NCI-H2171 treated with DMSO at 0.1 percent for 48 hours (cell line): ENCODE results near the gene PPP3CA.
"Not testable (repeated sequence)": the region's sequence is repeated elsewhere in the genome, so short reads cannot be mapped to it uniquely, and the experiment has no call there.

Experiments
- DNase-seq: peaks from one replicate; lab custom pipeline; 2025; lab: John Stamatoyannopoulos, UW

The PPP3CA gene

DNA sequence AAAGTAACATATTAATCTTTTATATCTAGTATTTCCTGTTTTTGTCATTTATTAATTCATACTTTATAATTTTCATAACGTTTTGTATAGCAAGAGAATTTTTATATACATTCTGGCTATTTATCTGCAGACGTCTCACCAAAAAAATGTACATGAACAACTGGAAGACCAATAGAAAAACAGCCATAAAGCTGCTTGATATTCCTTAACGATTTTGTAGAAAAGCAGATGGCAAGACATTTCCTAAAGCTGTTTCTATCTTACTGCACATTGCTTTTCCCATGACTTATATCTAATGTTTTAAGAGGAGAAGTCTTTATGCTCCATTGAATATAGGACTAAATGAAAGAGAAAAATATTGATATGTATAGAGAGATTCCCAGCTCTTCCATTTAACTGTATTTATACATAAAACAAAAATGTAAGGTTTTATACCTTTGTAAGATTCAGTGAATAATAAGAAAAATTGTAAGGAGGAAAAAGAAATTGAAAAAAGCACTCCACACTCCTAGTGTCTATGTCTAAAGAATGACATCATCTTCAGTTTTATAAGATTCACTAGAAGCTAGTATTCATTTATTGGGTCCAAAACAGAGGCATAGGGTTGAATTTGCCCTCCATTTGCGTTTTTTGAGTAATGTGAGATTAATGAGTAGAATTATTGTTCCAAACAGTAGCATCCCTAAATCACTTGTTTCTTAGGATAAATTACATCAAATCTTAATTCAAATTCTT is 248.5 kb downstream of the PPP3CA start:
- DNase-seq: no peak

DNA sequence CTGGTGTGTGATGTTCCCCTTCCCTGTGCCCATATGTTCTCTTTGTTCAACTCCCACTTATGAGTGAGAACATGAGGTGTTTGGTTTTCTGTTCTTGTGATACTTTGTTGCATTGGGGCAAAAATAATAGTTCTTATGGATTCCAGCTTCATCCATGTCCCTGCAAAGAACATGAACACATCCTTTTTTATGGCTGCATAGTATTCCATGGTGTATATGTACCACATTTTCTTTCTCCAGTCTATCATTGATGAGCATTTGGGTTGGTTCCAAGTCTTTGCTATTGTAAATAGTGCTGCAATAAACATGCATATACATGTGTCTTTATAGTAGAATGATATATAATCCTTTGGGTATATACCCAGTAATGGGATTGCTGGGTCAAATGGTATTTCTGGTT is 254.7 kb downstream of the PPP3CA start:
- not testable (repeated sequence) for DNase-seq

DNA sequence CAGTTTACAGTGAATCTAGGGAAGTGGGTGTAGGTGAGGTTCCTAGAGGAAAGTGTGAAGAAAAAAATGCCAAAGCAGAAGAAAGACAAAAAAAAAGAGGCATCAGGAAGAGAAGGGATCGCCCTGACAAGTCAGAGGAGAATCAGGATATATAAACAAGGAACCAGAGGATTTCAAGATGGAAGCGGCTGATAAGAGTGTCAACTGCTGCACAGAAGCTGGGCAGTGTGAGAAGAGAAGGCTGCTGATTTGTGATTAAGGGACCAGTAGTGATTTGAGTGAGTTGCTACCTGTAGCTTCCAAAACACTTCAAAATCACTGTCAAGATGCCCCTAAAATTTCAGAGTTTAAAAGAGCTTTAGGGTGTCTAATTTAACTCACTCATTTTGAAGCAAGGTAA is 258.2 kb downstream of the PPP3CA start:
- no peak for DNase-seq

DNA sequence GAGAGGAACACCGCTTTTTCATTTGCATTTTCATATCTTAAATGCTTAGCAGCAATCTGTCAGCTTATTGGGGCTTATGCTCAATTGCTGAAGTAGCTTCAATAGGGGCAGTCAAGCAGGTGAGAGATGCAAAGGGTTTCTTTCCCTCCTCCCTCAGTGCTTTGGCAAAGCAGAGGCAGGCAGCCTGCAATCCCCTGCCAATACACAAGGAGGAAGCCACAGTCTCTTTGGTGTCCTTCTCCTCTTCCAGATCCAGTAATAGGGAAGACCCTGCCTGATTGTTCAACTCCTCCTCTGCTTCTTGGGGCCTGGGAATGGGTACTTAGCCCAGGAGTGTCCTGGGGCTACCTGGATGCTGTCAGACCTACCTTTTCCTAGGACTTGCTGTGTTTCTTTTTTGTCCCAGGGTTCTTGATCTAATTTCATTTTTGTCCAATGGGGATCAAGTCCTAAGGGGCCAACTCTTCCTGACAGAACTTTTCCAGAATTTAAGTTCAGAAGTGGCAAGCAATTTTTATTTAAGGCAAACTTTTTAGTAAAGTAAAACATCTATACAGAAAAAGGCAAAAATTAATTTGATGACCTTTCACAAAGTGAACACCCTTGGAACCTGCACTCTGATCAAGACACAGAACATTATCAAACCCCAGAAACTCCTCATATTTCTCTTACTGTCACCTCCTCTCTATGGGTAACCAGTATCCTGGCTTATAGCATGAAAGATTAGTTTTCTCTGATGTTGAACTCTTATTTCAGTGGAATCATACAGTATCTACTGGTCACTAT is 260.3 kb downstream of the PPP3CA start:
- no peak for DNase-seq

DNA sequence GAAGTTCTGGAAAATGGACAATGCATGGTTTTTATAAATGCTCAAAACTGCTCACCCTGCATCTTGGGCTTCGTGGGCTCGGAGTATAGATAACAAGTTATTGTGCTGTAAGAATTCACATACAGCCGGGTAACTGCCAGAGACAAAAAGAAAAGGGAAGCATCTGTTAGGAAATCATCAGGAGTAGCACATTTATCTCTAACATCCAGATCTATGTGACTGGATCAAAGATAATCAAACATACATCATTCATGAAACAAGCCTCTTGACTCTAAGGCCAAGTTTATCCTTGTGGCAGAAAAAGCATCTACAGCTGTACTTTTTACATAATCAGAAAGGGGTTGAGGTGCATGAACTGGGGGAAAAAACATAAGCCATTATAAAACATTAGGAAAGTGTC is 264.2 kb downstream of the PPP3CA start:
- DNase-seq: no peak

DNA sequence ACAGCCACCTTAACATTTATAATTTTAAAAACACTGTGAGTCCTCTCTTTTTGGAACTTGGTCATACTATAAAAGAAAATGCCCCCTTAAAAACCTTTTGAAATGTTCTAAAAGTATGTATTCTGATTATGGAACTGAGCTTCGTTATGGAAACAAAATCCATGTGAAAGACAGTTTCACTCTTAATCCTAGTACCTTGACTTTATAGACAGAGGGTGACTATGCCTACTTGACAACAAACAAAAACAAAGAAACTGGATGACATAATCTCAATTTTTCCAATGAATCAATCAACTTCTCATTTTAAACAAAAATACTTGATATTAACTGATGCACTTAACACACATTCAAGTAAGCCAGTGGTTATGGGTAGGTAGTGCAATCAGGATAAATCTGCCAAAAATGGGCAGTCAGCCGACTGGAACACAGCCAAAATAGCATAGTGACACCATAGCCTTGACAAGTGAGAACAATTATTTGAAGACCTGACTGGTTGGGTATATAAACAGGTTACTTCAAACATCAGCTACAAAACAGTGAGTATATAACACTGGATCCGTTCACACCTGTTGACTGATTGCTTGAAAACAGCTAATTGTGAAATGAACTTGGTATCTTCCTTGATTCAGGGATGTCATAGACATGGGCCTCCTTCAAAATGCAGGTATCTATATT is 265.5 kb downstream of the PPP3CA start:
- DNase-seq: peak; percentile 26

DNA sequence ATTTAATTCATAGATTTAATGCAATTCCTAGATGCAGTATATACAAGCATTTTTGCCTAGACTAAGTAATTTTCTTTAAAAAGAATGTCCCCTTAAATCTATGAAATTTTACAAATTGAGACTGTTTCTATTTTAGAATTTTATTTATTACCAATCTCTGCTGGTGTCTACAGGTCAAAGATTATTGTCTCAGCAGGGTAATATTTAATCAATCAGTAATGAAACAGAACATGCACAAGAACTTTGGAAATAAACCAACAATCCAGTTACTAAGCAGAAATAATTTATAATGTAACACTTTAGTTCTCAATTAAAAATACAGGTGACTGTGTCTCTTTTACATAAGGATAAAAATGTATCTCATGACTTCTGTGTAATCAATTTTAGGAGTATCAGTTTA is 266.2 kb downstream of the PPP3CA start:
- no peak for DNase-seq

DNA sequence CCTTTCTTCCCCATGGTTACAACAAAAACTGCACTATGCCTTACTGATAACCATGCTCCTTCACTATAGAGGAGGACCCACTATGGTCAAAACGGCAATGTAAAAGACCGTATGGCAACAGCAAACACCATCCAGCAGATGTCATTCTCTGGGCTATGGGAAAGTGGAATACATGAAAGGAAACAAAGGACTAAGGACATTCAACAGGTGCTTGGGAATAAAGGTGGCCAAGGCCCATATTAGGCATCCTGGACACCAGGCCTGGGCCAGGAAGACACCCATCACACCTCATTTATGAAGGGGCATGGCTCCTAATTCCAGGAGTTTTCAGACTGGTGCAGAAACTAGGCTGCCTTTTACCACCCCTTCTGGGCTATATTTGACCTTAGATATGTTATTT is 268.4 kb downstream of the PPP3CA start:
- no peak for DNase-seq

DNA sequence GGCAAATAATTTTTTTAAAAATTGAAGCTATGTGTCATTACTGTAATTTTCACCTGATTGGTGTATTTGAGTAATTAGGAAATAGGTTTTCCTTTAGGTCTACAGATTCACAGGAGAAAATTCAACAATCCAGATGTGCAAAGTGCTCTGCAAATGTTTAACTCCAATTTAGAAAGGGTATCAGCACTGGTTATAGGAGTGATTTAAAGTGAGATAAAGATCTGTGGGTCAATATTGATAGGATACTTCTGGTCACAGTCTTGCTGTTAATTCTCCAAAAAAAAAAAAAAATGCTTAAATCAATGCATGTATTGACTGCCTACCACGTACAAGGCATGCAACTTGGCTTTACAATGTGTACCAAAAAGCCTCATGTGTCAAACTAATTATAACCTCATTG is 271.3 kb downstream of the PPP3CA start:
- DNase-seq: no peak

DNA sequence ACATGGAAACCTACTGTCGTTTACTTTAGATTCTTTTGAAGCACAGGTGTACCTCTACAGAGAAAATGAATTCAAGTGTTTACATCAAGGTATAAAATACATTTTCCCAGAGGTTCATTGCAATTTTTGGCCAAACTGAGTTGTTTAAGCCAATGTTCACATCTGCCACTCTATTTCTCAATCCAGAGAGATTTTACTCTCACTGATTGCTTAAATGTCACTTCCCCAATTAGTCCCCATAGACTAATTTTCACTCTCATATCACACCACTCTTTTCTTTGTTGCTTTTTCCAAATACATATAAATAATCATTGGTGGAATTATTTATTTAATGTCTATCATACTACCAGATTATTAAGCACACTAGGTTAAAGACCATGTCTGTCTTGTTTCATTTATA is 271.8 kb downstream of the PPP3CA start:
- no peak for DNase-seq

DNA sequence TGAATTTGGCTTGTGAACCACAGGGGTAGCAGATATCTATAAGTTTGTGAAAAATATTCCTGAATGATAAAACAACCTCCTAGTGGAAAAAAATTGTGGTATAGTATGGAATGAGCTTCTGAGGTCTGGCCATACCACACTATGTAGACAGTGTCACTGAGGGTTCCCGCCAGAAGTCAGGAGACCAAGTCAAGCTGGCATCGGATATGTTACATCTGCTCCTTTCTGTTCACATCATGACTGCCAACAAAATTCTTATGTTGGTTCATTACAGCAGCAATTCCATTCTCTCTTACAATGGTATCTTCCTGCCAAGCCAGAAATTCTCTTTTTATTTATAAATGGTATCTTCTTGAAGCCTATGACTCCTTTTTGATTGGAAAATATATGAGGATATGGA is 273.0 kb downstream of the PPP3CA start:
- DNase-seq: no peak

DNA sequence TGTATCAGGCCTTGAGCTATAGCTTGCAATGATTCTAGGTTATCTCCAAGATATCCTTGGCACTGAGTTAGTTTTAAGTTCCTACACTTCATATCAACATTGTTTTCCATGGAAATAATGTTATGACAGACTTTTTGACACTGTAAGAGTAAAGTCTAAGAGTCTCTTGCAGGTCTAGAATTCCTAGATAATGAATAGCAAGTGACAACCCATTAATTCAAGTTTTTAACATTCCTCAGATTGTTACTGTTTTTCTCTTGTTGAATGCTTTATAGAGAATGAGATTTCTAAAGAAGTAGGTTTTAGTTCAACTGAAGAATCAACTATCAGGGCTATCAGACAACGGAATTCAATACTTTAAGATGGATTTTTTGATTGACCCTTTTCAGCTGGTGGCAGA is 276.1 kb downstream of the PPP3CA start:
- DNase-seq: no peak

DNA sequence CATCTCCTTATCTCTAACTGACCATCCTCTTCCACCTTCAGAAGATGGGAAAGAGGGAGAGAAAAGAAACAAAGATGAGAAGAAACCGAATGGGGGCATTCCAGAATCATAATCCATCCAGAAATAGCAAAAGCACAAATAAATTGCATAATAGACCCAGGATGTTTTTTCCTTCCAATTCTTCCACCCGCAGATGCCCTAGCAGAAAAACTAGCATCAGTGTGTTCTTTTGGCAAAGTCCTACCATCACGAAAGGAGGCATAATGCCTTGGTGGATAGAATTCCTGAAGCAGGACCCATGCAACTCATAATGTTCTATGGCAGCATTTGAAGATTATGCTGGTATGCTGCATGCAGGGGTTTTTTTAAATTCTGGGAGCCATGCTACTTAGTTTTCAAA is 279.2 kb downstream of the PPP3CA start:
- no peak for DNase-seq

DNA sequence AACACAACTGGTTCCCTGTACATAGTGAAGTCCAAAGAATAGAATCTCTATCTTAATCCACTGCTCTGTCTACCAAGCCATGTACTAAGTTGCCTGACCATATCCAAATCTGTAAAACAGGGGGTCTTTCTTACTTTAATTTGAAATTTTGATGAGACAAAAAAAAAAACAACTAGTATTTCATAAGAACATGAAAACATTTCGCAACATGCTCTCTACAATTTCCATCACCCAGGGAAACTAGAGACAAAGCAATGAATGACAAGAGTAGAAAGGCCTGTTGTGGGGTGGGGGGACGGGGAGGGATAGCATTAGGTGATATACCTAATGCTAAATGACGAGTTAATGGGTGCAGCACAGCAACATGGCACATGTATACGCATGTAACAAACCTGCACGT is 279.9 kb downstream of the PPP3CA start:
- DNase-seq: no peak

DNA sequence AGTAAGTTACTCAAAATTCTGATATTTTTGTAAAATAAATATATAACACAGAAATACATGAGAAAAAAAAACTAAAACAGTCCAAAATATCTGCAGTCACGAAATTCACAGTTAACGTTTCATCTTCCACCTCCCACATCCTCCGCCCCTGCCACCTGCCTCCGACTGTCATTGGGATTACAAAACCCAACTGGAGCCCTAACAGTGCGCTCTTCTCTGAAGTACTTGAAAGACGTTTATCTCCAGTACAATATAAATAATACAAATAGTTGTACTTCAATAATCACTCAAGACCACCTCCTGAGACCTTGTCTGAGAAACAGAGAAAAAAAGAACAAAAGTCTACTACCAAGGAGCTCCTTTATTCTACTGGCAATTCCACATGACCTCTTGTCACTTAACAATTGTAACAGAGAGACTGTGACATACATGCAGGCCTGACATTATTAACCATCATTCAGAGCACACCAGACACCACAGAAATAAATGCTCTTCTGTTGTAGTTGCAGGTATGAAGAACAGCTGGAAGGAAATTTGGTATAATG is 280.6 kb downstream of the PPP3CA start:
- no peak for DNase-seq

DNA sequence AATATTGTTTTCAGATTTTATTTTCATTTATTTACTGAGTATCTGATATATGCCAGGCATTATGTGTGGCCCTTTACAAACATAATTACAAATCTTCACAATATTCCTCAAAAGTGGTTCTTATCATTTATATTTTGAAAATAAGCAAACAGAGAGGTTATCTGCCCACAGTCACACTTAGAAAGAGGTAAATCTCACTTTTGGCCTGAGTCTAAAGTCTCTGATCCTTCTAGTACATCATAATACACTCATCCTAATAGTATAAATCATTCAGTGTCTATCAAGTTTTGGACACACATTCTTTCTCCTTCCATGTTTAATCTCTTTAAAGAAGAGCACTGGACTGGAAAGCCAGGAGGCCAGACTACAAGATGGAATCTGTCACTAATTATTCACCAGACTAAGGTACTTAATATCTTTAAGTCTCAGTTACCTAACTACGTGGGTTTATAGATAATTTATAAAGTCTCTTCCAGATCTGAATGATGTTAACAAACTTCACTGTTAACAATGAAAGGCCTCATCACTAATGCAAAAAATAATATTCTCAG is 281.3 kb downstream of the PPP3CA start:
- no peak for DNase-seq

DNA sequence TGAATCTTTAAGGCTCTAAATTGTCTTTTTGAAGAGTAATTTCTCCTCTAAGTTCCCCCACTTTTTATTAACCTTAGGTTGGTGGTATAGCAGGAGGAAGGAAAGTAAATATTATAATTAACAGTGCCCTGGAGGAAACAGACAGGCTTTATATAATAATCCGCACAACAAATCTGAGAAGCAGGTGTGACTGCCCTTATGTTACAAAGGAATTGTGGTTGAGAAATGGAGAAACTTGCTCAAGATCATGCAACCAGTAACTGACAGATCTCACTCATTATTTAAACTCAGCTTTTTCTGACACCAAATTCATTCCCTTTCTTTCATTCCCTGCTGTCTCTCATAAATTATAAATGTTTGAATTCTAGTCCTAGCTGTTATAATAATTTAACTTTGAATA is 282.0 kb downstream of the PPP3CA start:
- DNase-seq: no peak

DNA sequence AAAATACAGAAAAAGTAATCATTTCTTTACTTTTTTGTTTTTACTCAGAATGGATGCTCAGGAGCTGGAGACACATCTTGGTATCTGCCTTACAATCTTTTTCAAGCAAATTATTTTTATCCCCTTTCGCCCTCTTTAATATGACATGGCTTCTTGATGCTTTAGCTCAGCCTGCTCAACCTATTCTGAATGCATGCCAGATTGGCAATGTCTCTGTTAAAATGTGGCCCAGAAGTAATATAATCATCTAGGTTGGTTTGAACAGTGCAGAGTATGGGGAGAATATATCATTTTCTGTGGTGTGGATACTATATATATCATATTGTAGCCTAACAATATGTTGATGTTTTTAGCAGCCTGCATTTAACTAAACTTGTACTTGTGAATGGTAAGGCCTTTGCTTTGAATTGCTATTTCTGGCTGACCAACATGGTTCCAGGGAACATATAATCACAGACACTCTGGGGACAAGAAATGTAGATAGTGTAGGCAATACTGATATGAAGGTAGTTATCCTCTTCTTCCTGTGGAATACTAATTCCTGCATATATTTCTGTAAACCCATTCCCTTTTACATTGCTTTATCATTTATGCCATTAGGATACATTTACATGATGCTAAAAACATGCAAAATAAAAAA is 282.7 kb downstream of the PPP3CA start:
- no peak for DNase-seq

DNA sequence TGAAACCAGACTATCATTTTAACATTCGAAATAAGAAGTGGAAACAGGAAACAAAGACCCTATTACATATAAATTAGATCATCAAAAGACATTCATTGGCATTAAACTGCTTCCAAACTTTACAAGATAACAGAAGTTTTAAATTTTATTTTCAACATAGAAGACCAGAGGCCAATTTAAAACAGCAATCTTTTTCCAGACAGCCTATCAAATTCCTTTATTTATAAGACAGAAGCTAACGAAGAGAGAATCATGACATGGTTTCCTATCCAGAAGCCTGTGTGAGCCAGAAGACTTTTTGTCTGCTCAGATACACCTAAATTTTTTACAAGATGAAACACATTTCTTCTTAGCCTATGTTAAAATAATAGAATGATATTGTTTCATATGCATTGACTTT is 291.9 kb downstream of the PPP3CA start:
- no peak for DNase-seq

DNA sequence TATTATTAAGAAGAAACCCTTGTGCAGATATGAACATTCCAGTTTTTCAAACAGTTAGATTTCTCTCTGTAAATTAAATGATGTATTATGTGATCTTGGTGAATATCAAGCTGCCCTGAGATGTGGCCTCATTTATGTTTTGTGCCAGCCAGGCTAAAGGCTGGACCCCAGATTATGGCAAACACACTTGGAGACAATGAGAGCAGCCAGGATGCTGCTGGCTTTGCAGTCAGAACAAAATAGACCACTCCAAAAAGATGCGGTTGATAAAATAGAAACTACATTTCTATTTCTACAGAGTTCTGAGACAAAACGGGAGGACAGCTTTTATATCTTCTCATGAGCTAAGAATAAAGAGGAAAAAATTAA is 296.5 kb downstream of the PPP3CA start:
- DNase-seq: no peak

DNA sequence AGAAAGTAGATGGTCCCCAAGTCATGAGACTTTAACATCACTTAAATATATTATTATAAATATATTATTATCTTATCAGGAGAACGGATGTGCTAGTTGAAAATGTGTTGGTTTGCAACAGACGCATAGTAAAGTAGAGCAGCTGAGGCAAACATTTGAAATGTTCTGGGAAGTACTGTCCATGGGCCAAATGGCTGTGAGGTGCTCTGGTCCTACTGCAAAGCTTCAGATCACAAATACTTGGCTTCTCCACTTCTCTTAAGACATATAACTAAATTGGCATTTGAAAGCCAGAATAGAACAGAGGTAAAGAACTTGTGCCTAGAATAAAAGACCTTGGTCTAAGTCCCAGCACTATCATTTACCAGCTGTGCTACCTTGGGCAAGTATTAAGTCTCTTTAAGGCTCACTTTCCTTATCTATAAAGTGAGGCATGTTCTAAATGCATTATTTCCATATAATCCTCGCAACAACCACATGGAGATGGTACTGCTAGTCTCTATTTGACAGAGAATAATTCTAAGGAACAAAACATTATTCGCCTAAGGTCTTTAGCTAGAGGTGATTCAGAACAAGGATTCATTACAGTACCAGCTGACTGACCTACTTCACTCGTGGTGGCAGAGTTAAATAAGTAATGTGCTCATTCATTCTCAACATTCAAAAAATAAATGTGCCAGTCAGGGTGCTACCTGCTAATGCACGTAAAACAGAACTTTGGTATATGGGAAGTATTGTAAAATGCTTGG is 297.1 kb downstream of the PPP3CA start:
- DNase-seq: no peak
